H9 (cell line): ENCODE measurements around the gene LRRC55. TPM values are rescaled to one million over a fixed set of nuclear protein-coding genes. Genes with fewer than 3 reads are reported as not detected.

Experiments
- DNase-seq: peaks from one replicate; pipeline ENCODE4 v3.0.0-alpha.2; 2017
- H2AFZ ChIP-seq: one replicate; pipeline ENCODE4 v1.6.1; 2013; ENCODE audit warnings: mild to moderate bottlenecking, low read length, control low read depth, moderate library complexity
- H2AK5ac ChIP-seq: 2 replicates; pipeline ENCODE4 v1.6.1; 2013; ENCODE audit warnings: low read length, control low read depth, mixed read lengths; ENCODE audit not compliant: insufficient read length
- H2BK120ac ChIP-seq: one replicate; pipeline ENCODE4 v1.6.1; 2013; ENCODE audit warnings: low read depth, mild to moderate bottlenecking, low read length, control low read depth, inconsistent platforms; ENCODE audit not compliant: poor library complexity, severe bottlenecking
- H2BK12ac ChIP-seq: 2 replicates; pipeline ENCODE4 v1.6.1; 2013; ENCODE audit warnings: low read length, control low read depth, mixed read lengths, low read depth; ENCODE audit not compliant: insufficient read length
- H2BK15ac ChIP-seq: 2 replicates; pipeline ENCODE4 v1.6.1; 2013; ENCODE audit warnings: low read depth, low read length, control low read depth
- H2BK20ac ChIP-seq: one replicate; pipeline ENCODE4 v1.6.1; 2013; ENCODE audit warnings: low read depth, mild to moderate bottlenecking, low read length, control low read depth, inconsistent platforms; ENCODE audit not compliant: poor library complexity, severe bottlenecking
- H2BK5ac ChIP-seq: 2 replicates; pipeline ENCODE4 v1.6.1; 2013; ENCODE audit warnings: low read length, control low read depth, mixed read lengths; ENCODE audit not compliant: insufficient read length
- H3K14ac ChIP-seq: 2 replicates; pipeline ENCODE4 v1.6.1; 2013; ENCODE audit warnings: low read length, control low read depth; ENCODE audit not compliant: insufficient read depth
- H3K18ac ChIP-seq: 2 replicates; pipeline ENCODE4 v1.6.1; 2013; ENCODE audit warnings: low read depth, mild to moderate bottlenecking, mixed read lengths, low read length, control low read depth; ENCODE audit not compliant: insufficient read length
- H3K23ac ChIP-seq: 2 replicates; pipeline ENCODE4 v1.6.1; 2013; ENCODE audit warnings: low read length, control low read depth, mixed read lengths, low read depth; ENCODE audit not compliant: insufficient read length
- H3K23me2 ChIP-seq: 2 replicates; pipeline ENCODE4 v1.6.1; 2013; ENCODE audit warnings: low read depth, mild to moderate bottlenecking, mixed read lengths, low read length, control low read depth; ENCODE audit not compliant: insufficient read length, poor library complexity, severe bottlenecking
- H3K27ac ChIP-seq: 2 replicates; pipeline ENCODE4 v1.5.1; 2013; ENCODE audit warnings: low read length, control low read depth, mixed read lengths, low read depth; ENCODE audit not compliant: insufficient read length
- H3K27me3 ChIP-seq: 2 replicates; pipeline ENCODE4 v1.6.1; 2013; ENCODE audit warnings: low read length, control low read depth, inconsistent platforms; ENCODE audit not compliant: insufficient read depth
- H3K4ac ChIP-seq: 2 replicates; pipeline ENCODE4 v1.6.1; 2013; ENCODE audit warnings: low read depth, mild to moderate bottlenecking, control low read depth, inconsistent platforms, low read length, moderate library complexity
- H3K4me1 ChIP-seq: 2 replicates; pipeline ENCODE4 v1.6.1; 2013; ENCODE audit warnings: low read length, control low read depth, inconsistent platforms; ENCODE audit not compliant: insufficient read depth
- H3K4me2 ChIP-seq: 2 replicates; pipeline ENCODE4 v1.6.1; 2013; ENCODE audit warnings: low read length, control low read depth, mixed read lengths; ENCODE audit not compliant: insufficient read length, insufficient read depth
- H3K56ac ChIP-seq: 2 replicates; pipeline ENCODE4 v1.6.1; 2013; ENCODE audit warnings: low read depth, mild to moderate bottlenecking, mixed read lengths, low read length, control low read depth; ENCODE audit not compliant: insufficient read length
- H3K79me1 ChIP-seq: 2 replicates; pipeline ENCODE4 v1.6.1; 2013; ENCODE audit warnings: low read depth, mild to moderate bottlenecking, moderate library complexity, low read length, control low read depth, inconsistent platforms; ENCODE audit not compliant: insufficient read depth, poor library complexity, severe bottlenecking
- H3K79me2 ChIP-seq: 2 replicates; pipeline ENCODE4 v1.6.1; 2013; ENCODE audit warnings: low read length, control low read depth, inconsistent platforms; ENCODE audit not compliant: insufficient read depth
- H3K9ac ChIP-seq: 2 replicates; pipeline ENCODE4 v1.6.1; 2013; ENCODE audit warnings: low read length, control low read depth, mixed read lengths; ENCODE audit not compliant: insufficient read length; ENCODE audit errors: extremely low read depth
- H3K9me3 ChIP-seq: one replicate; pipeline ENCODE4 v1.6.1; 2013; ENCODE audit warnings: low read depth, low read length, inconsistent platforms; ENCODE audit not compliant: control insufficient read depth
- H3T11ph ChIP-seq: one replicate; pipeline ENCODE4 v1.6.1; 2013; ENCODE audit warnings: mild to moderate bottlenecking, low read length, control low read depth, inconsistent platforms
- H4K20me1 ChIP-seq: one replicate; pipeline ENCODE4 v1.6.1; 2013; ENCODE audit not compliant: control insufficient read depth, insufficient read length, insufficient read depth
- H4K5ac ChIP-seq: 2 replicates; pipeline ENCODE4 v1.6.1; 2013; ENCODE audit warnings: low read depth, mild to moderate bottlenecking, mixed read lengths, low read length, control low read depth; ENCODE audit not compliant: insufficient read length
- H4K8ac ChIP-seq: replicated peaks from 2 replicates; pipeline ENCODE4 v1.6.1; 2013; ENCODE audit warnings: low read length, control low read depth, mixed read lengths, low read depth; ENCODE audit not compliant: insufficient read length
- H4K91ac ChIP-seq: 2 replicates; pipeline ENCODE4 v1.6.1; 2013; ENCODE audit warnings: low read depth, mild to moderate bottlenecking, moderate library complexity, mixed read lengths, low read length, control low read depth; ENCODE audit not compliant: insufficient read length
- H3K27ac Mint-ChIP-seq, 3 experiments: 2 replicates in 2 of 3; 3 replicates in 1 of 3; pipeline ENCODE4 v1.8.0; 2020 to 2021; ENCODE audit warnings: mixed read lengths in 3 of 3, mild to moderate bottlenecking in 1 of 3, moderate library complexity in 1 of 3
- H3K27me3 Mint-ChIP-seq: 2 replicates; pipeline ENCODE4 v1.8.0; 2021; ENCODE audit warnings: low read depth, mild to moderate bottlenecking, moderate library complexity, mixed read lengths
- H3K36me3 Mint-ChIP-seq, 3 experiments: 2 replicates in 2 of 3; 3 replicates in 1 of 3; pipeline ENCODE4 v1.8.0; 2020 to 2021; ENCODE audit warnings: low read depth in 3 of 3, mixed read lengths in 3 of 3; ENCODE audit not compliant: insufficient read depth in 1 of 3
- H3K4me1 Mint-ChIP-seq, 2 experiments: 2 replicates each; pipeline ENCODE4 v1.8.0; 2020; ENCODE audit warnings: mixed read lengths in 2 of 2
- H3K4me3 Mint-ChIP-seq, 2 experiments: 2 replicates in 1 of 2; 3 replicates in 1 of 2; pipeline ENCODE4 v1.8.0; 2020 to 2021; ENCODE audit warnings: mild to moderate bottlenecking in 2 of 2, mixed read lengths in 2 of 2, moderate library complexity in 1 of 2
- H3K9me3 Mint-ChIP-seq, 2 experiments: 2 replicates in 1 of 2; 3 replicates in 1 of 2; pipeline ENCODE4 v1.8.0; 2020; ENCODE audit warnings: mild to moderate bottlenecking in 2 of 2, mixed read lengths in 2 of 2, moderate library complexity in 1 of 2
- CTCF ChIP-seq: fragments of 200-600 bp; sonication (generic); conservative IDR thresholded peaks from 3 replicates; pipeline ENCODE4 v1.8.0; 2021; ENCODE audit warnings: antibody characterized with exemption, mild to moderate bottlenecking
- WGBS: extraction: QIAGEN DNeasy Blood & Tissue Kit; methylation state at CpG from one replicate; pipeline ENCODE4 v1.1.7; 2013; ENCODE audit warnings: missing lambda C conversion rate, low lambda C conversion rate, mixed read lengths; ENCODE audit not compliant: insufficient read length; ENCODE audit errors: extremely low coverage; 5-methylcytosine and 5-hydroxymethylcytosine counted together
- total RNA-seq: library from RNA; stranded (reverse); gene quantifications from 2 replicates; pipeline ENCODE4 v1.2.1, GENCODE V29; 2021

The LRRC55 gene
- total RNA-seq, 1 experiment from 2014 or later: 1.0 TPM

GRCh38 chr11:57214098-57214417 is 32.3 kb downstream of the LRRC55 start:
- no peak overlapping the region for H3K23ac ChIP-seq
- H3K9me3 ChIP-seq: no peaks in the 10 kb centered on the region
- H3K18ac ChIP-seq: no peak overlapping the region
- H3K79me2 ChIP-seq: no peaks in the 10 kb centered on the region
- no peak overlapping the region for H3K56ac ChIP-seq
- H3K9ac ChIP-seq: no peak overlapping the region
- Mint-ChIP-seq H3K4me3 (no peak overlapping the region), H3K27me3 (peaks cover 2% of the 10 kb centered on the region), H3K9me3 (no peaks in the 10 kb centered on the region), H3K27ac (no peak overlapping the region), H3K4me1 (peaks cover 15% of the 10 kb centered on the region in 2 experiments), H3K36me3 (no peaks in the 10 kb centered on the region; a peak in 1 of 7 replicates)
- no peaks in the 10 kb centered on the region for H3K23me2 ChIP-seq
- H4K91ac ChIP-seq: no peak overlapping the region
- no peak overlapping the region for H2BK20ac ChIP-seq
- no peaks in the 10 kb centered on the region for H4K20me1 ChIP-seq
- no peak overlapping the region for H4K8ac ChIP-seq
- no peak overlapping the region for H2BK12ac ChIP-seq
- no peak overlapping the region for H2BK5ac ChIP-seq
- H2AK5ac ChIP-seq: no peak overlapping the region
- H2BK15ac ChIP-seq: no peak overlapping the region
- no peak for TF ChIP-seq CTCF
- peaks cover 4% of the 10 kb centered on the region; the same call in 1 of the 2 replicates for H3K4me1 ChIP-seq
- H3K4ac ChIP-seq: no peak overlapping the region
- H3K27me3 ChIP-seq: no peaks in the 10 kb centered on the region
- no peak overlapping the region for H2BK120ac ChIP-seq
- no peak overlapping the region for H3K4me2 ChIP-seq
- no peak overlapping the region for H3K14ac ChIP-seq
- H3T11ph ChIP-seq: no peak overlapping the region
- no CpG with 5 or more reads among the region's 2 CpGs for WGBS
- no peak overlapping the region for H2AFZ ChIP-seq
- no peak for DNase-seq
- no peaks in the 10 kb centered on the region for H3K79me1 ChIP-seq
- H4K5ac ChIP-seq: no peak overlapping the region
- no peak overlapping the region for H3K27ac ChIP-seq
